Effector CD8-positive, alpha-beta T cell (primary cell): Measurements from ENCODE around the gene FARP2.

Source experiments
- DNase-seq: peaks from one replicate; lab custom pipeline; 2025; lab: John Stamatoyannopoulos, UW

FARP2 gene

DNA sequence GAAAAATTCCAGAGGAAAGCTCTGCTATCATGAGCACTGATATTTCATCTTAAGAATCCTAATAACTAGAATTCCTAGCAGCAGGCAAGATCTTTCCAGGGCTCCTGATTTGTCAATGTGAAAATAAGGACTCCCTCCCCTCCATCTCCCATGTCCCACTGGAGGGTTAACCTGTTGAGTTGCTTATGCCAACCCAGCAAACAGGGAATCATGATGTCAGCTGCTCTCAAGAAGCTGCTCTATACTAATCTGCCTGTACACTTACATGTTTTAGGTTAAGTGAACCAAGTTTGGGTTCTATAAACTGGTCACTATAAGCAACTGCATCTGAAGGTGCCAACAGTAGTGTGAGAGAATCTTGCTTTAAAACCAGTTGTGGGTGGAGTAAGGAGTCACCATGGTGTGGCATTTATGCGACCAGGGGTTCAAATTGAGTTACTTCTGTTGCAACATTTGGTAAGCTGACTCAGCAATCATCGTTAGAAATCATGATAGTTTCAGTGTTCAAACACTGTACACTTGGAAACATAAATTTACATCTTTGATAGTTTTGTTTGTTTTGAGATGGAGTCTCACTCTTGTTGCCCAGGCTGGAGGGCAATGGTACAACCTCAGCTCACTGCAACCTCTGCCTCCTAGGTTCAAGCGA lies 98.9 kb downstream of the FARP2 start:
- no peak for DNase-seq

- DNase-seq, result no peak
Observed at GRCh38 chr2:241456546-241456945, 100.5 kb downstream of the FARP2 start.

- no peak for DNase-seq
Observed at GRCh38 chr2:241458687-241459086, 102.6 kb downstream of the FARP2 start.

DNA sequence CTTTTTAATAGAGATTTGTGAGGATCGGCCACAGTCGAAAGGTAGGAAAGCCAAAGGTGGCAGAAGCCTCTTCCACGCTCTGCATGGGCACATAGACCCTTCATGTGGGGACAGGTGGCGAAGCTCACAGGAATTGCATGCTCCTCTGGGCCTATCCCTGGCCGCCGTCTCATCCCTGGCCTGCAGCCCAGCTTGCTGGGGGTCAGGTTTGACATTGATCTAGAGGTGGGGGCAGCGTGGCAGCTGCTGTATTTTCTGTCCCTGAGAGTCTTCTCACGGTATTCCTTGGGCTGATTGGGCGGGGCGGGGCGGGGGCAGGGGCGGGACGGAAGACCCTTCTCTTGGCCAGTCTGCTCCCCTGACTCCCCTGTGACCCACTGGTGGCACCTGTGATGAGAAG lies 103.4 kb downstream of the FARP2 start:
- no peak for DNase-seq

- DNase-seq, result no peak
Observed at GRCh38 chr2:241460631-241461030, 104.5 kb downstream of the FARP2 start.

DNA sequence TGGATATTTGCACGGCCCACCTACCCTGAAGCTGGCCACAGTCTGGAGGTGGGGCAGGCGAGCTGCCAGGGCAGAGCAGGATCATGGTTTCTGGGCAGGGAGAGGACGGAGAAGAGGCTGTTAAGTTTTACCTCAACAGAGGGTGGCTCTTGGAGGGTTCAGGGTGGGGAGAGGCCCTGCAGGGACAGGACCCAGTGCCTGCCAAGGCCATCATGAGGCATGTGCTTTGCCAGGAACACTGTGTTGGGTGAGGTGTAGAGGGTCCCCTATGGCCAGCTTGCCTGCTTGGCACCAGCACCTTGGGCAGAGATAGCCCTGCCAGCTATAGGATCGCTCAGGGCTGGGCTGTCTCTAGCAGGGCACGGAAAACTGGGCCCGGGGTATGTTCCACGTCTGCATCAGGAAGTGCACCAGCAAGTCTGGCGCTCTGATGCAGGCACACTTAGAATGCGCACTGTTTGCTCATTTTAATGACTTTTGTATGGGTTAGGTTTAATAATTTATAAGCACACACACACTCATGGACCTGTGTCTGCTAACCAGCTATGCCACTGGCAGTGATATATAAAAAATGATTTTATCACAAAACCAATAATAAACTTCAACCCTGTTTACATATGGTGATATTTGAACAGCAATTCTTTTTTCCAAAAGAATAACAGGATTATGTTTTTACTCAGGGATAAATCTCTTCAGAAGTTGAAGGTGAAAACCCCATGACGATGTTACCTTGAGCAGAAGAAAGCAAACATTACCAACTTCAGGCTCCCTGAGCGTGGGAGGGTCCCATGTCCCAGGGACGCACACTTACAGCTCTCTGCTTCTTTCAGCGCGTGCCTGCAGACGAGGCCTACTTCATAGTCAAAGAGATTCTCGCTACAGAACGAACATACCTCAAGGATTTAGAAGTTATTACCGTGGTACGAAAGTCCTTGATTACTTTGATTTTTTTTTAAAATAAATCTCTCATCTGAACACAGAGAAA lies 105.9 kb downstream of the FARP2 start:
- no peak for DNase-seq

- DNase-seq, result no peak
Observed at GRCh38 chr2:241463276-241464135, 107.4 kb downstream of the FARP2 start.

DNA sequence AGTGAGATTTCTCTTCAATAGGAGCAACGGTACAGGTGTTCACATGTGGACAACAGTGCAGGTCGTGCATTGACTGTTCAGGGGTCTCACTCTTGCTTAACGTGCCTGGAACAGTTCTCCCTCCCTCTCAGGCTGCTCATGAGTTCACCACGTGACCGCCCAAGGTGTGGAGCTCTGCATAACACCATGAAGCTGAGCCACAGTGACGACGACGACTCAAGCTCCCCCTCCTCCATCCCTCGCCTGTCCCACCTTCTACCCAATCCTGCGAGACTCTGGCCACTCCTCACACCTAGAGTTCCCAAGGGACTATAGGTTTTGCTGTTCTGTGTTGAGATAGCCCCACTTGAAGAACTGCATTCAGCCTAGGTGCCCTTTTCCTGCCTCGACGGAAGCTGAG lies 109.5 kb downstream of the FARP2 start:
- DNase-seq, result no peak

- no peak for DNase-seq
Observed at GRCh38 chr2:241466230-241466629, 110.1 kb downstream of the FARP2 start.

DNA sequence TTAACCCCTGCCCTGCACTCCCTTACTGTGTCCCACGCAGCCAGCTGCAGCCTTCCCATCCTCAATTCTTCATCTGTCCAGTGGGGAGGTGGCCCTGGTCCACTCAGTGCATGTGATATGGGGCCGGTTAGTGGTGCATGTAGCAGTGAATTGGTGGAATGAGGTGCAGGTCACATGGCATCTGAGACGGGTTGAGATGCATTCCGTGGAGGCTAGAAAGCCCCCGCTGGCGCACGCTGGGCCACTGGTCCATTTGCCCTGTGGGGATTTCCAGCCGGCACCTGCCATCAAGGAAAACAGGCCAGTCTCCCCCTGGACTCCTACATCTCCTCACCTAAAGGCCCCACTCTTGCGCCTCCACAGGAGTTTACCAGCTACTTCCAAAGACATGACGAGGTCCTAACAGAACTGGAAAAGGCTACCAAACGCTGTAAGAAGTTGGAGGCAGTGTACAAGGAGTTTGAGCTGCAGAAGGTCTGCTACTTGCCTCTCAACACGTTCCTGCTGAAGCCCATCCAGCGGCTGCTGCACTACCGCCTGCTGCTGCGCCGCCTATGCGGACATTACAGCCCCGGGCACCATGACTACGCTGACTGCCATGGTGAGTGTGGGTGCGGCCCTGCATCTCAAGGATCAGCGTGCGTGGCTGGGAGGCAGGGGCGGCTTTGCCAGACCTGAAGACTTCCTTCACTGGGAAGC lies 111.8 kb downstream of the FARP2 start:
- no peak for DNase-seq

DNA sequence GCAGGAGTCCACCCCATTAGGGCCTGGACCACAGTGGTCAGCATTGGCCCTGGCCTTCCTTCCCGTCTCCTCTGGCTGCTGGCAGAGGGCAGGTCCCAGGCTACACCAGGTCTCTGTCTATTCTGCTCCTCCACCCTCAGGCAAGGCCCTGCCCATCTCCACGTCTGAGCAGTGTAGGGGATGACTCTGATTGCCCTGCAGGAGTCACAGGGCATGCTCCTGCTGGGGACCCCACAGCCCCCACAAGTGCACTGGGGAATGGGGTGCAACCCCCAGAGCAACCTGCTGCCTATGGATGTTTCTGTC lies 112.3 kb downstream of the FARP2 start:
- no peak for DNase-seq

- no peak for DNase-seq
Observed at GRCh38 chr2:241469746-241470145, 113.7 kb downstream of the FARP2 start.

DNA sequence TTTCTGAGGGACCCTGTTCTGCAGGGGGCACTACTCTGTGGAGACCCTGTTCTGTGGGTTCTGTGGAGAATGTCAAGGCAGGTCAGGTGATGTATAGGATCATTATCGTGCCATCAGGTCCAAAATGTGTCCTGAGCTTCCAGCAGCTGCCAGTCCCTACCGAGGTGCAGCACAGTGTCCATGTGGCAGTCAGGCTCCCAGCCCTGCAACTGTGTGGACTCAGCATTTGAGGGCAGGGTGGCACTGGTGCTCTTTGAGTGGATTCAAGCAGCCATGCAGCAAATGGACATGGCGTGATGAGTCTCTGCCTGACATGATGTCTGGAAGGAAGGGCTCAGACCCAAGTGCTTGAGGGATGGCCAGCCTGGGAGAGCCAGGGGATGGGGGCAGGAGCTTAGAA lies 117.3 kb downstream of the FARP2 start:
- DNase-seq, result no peak

DNA sequence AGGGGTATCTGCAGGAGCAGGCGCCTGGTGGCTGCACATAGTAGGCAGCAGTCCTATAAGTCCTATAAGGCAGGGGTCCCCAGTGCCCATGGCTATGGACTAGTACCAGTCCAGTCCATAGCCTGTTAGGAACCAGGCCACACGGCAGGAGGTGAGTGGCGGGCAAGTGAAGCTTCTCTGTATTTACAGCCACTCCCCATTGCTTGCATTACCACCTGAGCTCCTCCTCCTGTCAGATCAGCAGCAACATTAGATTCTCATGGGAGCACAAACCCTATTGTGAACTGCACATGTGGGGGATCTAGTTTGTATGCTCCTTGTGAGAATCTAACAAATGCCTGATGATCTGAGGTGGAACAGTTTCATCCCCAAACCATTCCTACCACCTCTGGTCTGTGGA lies 119.2 kb downstream of the FARP2 start:
- no peak for DNase-seq

DNA sequence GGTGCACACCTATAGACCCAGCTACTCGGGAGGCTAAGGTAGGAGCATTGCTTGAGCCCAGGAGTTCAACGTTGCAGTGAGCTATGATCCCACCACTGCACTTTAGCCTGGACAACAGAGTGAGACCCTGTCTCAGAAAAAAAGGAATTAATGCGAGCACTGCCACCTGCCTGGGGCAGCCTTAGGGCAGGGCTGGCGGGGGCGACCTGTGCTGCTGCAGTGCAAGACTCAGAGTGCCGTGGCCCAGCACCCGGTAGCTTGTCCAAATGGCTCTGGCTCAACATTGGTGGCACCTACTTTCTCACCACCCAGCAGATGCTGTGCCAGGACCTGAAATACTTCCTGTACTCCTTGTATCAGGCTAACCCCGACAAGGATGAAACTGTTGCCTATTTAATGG lies 122.1 kb downstream of the FARP2 start:
- DNase-seq, result no peak

DNA sequence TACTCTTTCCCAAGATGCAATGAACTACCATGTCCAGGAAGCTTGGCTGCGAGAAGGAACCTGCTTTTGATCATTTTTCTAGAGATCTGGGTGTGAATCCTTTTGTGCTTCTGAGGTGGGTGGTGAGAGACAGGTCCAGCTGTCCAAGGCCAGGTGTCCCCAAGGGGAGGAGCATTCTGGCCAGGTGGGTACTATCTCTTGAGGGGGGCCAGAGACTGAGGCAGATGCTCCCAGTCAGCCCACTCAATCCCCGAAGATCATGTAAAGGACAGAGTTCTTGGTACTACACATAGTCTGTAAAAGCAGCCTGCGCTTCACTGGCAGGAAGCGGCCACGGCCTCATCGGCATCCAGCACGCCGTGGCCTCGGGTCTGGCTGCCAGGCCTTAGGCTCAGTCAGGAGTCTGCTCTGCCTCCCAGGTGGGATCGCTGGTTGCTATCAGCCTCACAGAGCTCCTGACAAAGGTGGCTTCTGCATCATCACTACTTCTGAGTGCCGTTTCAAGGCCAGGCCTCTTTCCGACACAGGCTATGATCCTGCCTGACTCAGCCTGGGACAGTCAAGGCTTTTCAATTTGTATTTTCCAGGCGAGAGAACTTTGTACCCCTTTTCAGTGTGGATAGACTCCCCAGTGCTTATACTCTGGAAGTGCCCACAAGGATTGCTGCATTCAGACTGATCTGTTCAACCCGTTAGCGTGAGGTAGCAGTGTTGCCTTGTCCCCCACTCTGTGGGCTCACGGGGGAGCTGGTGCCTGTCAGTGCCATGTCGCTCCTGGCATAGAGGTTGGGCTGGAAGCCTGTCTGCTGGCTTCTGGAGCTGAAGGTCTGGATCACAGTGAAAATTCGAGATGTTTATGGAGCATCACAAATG lies 123.2 kb downstream of the FARP2 start:
- no peak for DNase-seq

- DNase-seq, result no peak
Observed at GRCh38 chr2:241481687-241482086, 125.6 kb downstream of the FARP2 start.

- no peak for DNase-seq
Observed at GRCh38 chr2:241482126-241482955, 126.3 kb downstream of the FARP2 start.

- DNase-seq, result no peak
Observed at GRCh38 chr2:241483305-241483704, 127.2 kb downstream of the FARP2 start.
